ENCODE data around the gene MEX3A.

Gene MEX3A

GRCh38 chr1:156101880-156102279 is 19.6 kb upstream of the MEX3A start:
- DNase-seq: no peak

- no peak for DNase-seq
Measured at GRCh38 chr1:156100205-156100995, 18.1 kb upstream of the MEX3A start.

GRCh38 chr1:156099282-156099681 is 17.0 kb upstream of the MEX3A start:
- DNase-seq: no peak

- no peak for DNase-seq
Measured at GRCh38 chr1:156098784-156099183, 16.5 kb upstream of the MEX3A start.

GRCh38 chr1:156097499-156098178 is 15.4 kb upstream of the MEX3A start:
- DNase-seq: no peak

DNA sequence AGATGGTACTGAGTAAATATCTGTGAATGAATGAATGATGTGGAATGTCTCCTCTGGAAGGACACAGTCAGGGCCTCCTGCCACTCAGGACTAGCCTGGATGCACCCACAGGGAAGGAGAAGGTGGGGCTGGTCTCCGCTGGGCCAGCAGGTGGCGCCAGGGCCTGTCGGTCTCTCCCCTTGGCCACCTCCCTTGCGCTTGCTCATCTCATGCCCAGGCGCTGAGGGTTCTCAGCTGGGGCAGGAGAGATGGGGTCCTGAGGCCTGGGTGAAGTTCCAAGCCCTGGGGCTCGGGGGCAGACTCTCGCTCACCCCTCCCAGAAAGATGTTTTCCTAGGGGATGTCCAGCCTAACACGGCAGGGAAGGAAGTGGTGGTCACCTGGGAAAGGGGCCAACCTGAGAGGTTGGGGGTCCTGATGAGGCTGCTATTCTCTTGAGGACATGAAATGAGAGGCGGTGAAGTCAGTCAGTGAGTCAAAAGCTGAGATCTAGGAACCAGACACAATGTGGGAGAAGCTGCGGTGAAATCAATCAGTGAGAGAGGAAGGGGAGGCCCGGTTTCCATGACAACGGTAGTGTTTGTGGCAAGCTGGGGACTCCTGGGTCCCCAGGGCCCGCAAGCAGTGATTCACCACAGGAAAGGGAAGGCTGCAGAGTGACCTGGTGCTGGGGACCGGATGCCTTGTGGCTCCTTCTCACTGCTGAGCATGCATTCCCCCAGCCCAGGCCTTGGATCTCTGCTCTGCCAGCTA is 14.6 kb upstream of the MEX3A start:
- DNase-seq: no peak

GRCh38 chr1:156095906-156096508 is 13.7 kb upstream of the MEX3A start:
- DNase-seq: no peak

- no peak for DNase-seq
Measured at GRCh38 chr1:156091610-156092009, 9.3 kb upstream of the MEX3A start.

GRCh38 chr1:156090840-156091188 is 8.5 kb upstream of the MEX3A start:
- DNase-seq: no peak

- DNase-seq: no peak
Measured at GRCh38 chr1:156090138-156090839, 8.0 kb upstream of the MEX3A start.

DNA sequence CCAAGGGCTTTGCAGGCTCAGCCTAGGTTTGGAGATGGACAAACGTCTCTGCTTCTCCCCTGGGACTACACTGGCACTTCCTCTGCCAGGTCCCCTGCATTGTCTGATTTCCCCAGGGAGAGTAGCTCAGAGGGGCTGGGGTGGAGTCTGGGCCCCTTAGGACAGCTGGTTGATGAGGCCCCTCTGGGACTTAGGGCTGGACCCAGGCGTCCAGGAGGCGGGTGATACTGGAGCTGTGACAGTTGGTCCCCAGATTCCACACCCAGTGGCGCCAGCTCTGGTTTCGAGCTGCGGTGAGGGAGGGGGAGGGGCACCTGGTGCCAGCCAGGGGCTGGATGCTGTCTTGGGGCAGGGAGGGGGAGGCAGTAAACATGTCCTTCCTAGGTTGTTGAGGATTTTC is 7.4 kb upstream of the MEX3A start:
- no peak for DNase-seq

- DNase-seq: no peak
Measured at GRCh38 chr1:156086256-156086662, 4.0 kb upstream of the MEX3A start.

GRCh38 chr1:156083800-156084790 is 1.8 kb upstream of the MEX3A start:
- DNase-seq: no peak

GRCh38 chr1:156081917-156082308 is 352 bp downstream of the MEX3A start:
- DNase-seq: no peak

GRCh38 chr1:156081180-156081916 is 917 bp downstream of the MEX3A start:
- no peak for DNase-seq

DNA sequence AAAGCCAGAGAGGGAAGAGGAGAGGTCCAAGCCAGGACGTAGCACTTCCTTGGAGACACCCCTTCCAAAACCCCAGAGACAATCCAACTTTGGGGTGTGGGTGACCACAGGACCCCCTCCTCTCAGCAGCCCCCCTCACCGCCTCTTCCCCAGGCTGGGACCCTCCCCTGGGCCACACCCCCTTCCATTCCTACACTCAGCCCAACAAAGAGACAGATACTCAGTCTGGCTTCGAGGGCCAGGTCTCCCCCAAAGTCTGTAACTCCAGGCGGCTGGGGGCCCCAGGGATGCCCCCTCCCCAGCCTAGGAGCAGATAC is 1.4 kb downstream of the MEX3A start:
- DNase-seq: no peak

GRCh38 chr1:156080241-156080862 is 1.9 kb downstream of the MEX3A start:
- no peak for DNase-seq

DNA sequence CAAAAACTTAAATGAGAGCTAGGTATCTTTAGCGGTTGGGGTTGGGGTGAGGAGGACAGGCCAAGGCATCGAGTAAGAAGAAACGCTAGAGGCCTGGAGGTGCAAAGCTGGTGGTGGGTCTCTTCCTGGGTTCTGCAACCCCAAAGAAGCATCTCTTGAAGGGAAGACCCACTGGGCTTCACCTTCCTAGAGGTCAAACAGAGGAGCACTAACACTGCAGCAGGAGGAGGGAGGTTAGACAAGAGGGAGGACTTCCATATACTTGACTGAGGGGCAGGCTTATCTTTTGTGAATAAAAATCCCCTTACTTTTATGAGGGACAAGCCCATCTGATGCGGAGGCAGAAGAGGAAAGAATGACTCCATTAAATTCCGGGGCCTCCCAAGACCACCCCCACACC is 2.5 kb downstream of the MEX3A start:
- DNase-seq: no peak

- no peak for DNase-seq
Measured at GRCh38 chr1:156078728-156079127, 3.5 kb downstream of the MEX3A start.

- no peak for DNase-seq
Measured at GRCh38 chr1:156077430-156077760, 4.9 kb downstream of the MEX3A start.

All from NCI-H1417 treated with DMSO at 0.1 percent for 48 hours (cell line).